NCI-H526 (cell line): Measurements from ENCODE around the gene CECR2.
"Not testable (repeated sequence)": the region's sequence is repeated elsewhere in the genome, so short reads cannot be mapped to it uniquely, and the experiment has no call there.

Experiments
- DNase-seq, 2 experiments: peaks; one replicate each; lab custom pipeline; 2025; lab: John Stamatoyannopoulos, UW

The CECR2 gene

GRCh38 chr22:17402293-17402692, 33.0 kb downstream of the CECR2 start:
- no peak for DNase-seq

- no peak for DNase-seq
Observed at GRCh38 chr22:17403906-17404305, 34.6 kb downstream of the CECR2 start.

GRCh38 chr22:17407643-17408042, 38.4 kb downstream of the CECR2 start:
- no peak for DNase-seq

- DNase-seq = no peak
Observed at GRCh38 chr22:17410576-17410975, 41.3 kb downstream of the CECR2 start.

- DNase-seq = no peak
Observed at GRCh38 chr22:17411213-17411612, 42.0 kb downstream of the CECR2 start.

- no peak for DNase-seq
Observed at GRCh38 chr22:17412232-17412631, 43.0 kb downstream of the CECR2 start.

GRCh38 chr22:17418890-17419324, 49.6 kb downstream of the CECR2 start:
- no peak for DNase-seq

- no peak for DNase-seq
Observed at GRCh38 chr22:17419348-17419747, 50.1 kb downstream of the CECR2 start.

GRCh38 chr22:17422736-17423343, 53.6 kb downstream of the CECR2 start:
- no peak for DNase-seq

- DNase-seq = no peak
Observed at GRCh38 chr22:17423616-17424015, 54.4 kb downstream of the CECR2 start.

GRCh38 chr22:17427528-17427927, 58.3 kb downstream of the CECR2 start:
- DNase-seq = not testable (repeated sequence)

GRCh38 chr22:17429516-17429915, 60.3 kb downstream of the CECR2 start:
- DNase-seq = no peak

- no peak for DNase-seq
Observed at GRCh38 chr22:17430412-17430811, 61.2 kb downstream of the CECR2 start.

- no peak for DNase-seq
Observed at GRCh38 chr22:17431179-17431578, 61.9 kb downstream of the CECR2 start.

GRCh38 chr22:17434856-17435255, 65.6 kb downstream of the CECR2 start:
- no peak for DNase-seq

- DNase-seq = no peak
Observed at GRCh38 chr22:17435375-17435774, 66.1 kb downstream of the CECR2 start.

- no peak for DNase-seq
Observed at GRCh38 chr22:17436382-17436980, 67.2 kb downstream of the CECR2 start.

GRCh38 chr22:17436981-17437412, 67.7 kb downstream of the CECR2 start:
- DNase-seq = no peak

GRCh38 chr22:17438026-17438425, 68.8 kb downstream of the CECR2 start:
- no peak for DNase-seq

- no peak for DNase-seq
Observed at GRCh38 chr22:17441326-17441725, 72.1 kb downstream of the CECR2 start.

- DNase-seq = no peak
Observed at GRCh38 chr22:17443405-17444203, 74.3 kb downstream of the CECR2 start.

- no peak for DNase-seq
Observed at GRCh38 chr22:17444204-17444504, 74.9 kb downstream of the CECR2 start.

- no peak for DNase-seq
Observed at GRCh38 chr22:17446698-17447097, 77.4 kb downstream of the CECR2 start.
